ENCODE data around the gene CES4A.
"Not testable (repeated sequence)": the region's sequence is repeated elsewhere in the genome, so short reads cannot be mapped to it uniquely, and the experiment has no call there.

CES4A gene

DNA sequence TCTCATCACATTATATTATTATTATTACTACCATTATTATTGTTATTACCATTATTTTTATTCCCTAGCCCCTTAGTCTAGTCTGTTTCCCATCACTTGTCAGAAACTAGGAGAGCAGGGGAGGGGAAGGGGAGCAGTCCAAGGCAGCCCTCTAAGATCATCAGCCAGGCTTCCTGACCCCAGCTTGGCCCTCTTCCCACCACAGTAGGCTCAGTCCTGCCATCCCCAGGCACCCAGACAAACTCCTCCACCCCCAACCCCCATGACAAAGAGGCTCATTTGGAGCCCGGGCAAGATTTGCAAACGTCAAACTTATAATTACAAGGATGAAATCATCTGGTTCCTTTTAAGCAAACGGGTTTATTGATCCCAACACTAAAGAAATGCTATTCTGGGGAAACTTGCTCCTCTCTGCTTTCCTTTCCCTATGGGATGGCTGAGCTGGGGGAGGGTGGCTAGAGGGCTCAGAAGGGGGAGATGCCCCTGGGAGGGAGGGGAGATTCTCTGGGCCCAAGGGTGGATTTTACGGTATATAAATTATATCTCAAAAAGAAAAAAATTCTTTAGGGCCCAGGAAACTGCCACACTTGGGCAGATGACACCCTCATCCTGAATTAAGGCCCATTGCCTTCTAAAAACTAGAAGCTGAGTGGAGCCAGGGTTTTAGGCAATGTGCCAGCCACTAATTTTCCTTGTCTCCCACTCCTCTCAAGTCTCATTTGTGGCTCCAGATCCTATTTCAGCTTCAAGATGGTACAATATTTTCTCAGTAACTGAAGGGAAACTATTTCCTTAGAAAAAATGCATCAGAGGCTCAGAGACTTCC is 36.2 kb downstream of the CES4A start:
- DNase-seq, result no peak

- no peak for DNase-seq
Measured at GRCh38 chr16:67025210-67025550, 36.8 kb downstream of the CES4A start.

- DNase-seq, result no peak
Measured at GRCh38 chr16:67026570-67026969, 38.2 kb downstream of the CES4A start.

DNA sequence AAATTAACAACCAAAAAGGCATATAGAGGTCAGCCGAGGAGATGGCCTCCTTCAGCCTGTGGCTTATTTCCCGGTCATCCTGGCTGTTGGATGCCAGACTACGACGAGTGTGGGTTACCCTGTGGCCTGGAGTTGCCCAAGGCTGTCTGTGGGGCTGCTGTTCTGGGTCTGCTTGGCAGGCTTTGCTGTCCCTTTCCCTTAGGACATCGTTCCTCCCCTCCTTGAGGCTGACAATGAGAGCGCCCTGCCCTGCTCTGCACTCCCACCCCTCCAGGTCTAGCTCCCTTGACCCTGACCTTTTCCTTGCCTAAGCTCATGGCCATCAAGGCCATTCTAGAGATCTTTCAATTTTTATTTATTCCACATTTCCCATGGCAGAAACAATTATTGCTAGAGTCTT is 38.7 kb downstream of the CES4A start:
- DNase-seq, result no peak

- DNase-seq, result no peak
Measured at GRCh38 chr16:67028167-67028695, 39.8 kb downstream of the CES4A start.

DNA sequence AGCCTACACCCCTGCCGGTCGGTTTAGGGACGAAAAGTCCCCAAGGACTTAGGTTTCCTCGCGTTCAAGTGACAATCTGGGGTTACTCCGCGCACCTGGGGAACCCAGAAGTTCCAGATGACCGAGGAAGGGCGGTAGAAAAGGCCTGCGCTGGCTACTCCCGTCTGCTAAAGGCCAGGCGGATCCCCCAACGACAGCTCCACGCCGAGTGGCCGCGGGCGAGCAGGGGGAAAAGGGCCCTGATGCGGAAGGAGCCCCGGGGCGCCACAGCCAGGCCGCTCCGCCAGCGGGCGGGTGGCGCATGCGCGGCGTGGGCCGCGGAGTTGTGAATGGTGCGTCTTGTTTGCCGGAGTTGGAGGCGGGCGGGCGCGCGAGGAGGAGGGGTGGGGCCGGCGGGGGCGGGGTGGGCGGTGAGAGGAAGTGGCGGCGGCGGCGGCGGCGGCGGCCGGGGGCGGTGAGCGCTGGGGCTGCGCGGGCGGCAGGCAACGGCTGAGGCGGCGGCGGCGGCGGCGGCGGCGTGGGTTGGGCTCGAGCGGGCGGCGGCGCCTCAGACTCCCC is 40.4 kb downstream of the CES4A start, which contains the start of gene CBFB:
CBFB (plus strand) TSS at position 454 of the 558 bp plus-strand sequence. CDS start 259 bp downstream, outside the sequence.
- peak; percentile 65 to 88 for DNase-seq

DNA sequence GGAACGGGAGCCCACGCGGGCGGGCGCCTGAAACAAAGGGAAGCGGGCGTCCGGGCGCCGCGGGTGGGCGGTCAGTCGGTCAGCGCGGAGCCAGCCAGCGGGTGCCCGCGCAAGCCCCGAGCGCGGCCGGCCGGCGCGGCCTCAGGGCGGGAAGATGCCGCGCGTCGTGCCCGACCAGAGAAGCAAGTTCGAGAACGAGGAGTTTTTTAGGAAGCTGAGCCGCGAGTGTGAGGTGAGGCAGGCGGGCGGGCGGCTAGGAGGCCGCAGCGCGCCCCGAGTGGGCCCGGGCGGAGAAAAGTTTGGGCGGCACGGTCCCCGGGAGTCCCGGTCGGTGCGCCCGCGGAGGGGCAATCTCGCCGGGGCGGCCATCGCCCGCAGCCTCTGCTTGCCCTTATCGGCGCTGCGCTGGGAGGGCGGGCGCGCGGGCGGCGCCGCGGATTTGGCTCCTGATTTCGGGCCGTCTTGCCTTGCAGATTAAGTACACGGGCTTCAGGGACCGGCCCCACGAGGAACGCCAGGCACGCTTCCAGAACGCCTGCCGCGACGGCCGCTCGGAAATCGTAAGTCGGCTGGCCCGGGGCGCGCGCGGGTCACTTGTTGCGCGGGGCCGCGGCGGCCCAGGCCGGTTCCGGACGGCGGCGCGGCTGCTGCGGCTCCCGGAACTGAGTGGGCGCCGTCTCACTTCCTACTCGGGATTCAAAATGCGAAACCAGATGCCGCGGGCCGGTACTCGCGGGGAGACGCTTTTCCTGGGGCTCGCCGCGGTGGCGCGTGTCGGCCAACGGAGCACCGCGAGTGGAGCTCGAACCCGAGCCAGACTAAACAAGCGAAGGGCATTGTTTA is 41.1 kb downstream of the CES4A start:
- peak in 1 of 2 experiments; percentile 54 for DNase-seq

DNA sequence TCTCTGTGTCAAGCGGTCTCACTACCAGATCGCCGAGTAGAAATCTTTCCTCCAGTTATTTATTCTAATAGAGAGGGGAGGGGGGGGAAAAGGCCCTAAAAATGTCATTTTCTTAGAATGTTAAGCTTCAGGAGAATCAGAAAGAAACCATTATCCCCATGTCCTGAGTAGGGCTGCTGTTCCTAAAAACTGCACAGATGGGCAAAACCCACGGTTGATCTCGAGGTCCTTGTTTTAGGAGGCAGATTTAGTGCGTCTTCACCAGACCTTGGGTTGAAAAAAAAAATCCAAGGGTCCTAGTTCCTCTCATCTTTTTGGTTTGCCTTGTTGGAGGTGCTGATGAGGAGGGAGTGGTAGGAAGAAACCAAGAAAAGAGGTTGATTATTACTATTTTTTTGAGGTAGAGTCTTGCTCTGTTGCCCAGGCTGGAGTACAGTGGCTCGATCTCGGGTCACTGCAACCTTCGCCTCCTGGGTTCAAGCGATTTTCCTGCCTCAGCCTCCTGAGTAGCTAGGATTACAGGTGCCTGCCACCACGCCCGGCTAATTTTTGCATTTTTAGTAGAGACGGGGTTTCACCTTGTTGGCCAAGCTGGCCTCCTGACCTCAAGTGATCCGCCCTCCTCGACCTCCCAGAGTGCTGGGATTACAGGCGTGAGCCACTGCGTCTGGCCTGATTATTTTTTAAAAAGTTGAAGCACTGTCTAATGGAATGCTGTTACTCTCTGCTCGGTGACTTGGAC is 42.0 kb downstream of the CES4A start:
- no peak for DNase-seq

GRCh38 chr16:67034487-67034886 is 46.1 kb downstream of the CES4A start:
- DNase-seq, result no peak

- DNase-seq, result no peak
Measured at GRCh38 chr16:67035364-67035763, 47.0 kb downstream of the CES4A start.

DNA sequence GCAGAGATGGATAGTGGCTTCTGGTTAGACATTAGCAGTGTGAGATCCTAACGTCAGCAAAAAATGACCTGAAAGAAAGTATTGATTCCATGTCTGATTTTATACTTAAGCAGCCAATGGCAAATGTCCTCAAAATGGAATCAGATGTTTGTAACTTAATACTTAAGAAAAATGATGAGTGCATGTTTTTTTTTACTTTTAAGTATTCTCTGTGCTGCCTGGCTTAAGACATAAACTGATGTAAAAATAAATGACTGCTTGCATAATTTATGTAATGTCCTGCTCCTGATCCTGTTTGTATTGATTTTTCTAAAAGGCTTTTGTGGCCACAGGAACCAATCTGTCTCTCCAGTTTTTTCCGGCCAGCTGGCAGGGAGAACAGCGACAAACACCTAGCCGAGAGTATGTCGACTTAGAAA is 47.9 kb downstream of the CES4A start:
- no peak for DNase-seq

DNA sequence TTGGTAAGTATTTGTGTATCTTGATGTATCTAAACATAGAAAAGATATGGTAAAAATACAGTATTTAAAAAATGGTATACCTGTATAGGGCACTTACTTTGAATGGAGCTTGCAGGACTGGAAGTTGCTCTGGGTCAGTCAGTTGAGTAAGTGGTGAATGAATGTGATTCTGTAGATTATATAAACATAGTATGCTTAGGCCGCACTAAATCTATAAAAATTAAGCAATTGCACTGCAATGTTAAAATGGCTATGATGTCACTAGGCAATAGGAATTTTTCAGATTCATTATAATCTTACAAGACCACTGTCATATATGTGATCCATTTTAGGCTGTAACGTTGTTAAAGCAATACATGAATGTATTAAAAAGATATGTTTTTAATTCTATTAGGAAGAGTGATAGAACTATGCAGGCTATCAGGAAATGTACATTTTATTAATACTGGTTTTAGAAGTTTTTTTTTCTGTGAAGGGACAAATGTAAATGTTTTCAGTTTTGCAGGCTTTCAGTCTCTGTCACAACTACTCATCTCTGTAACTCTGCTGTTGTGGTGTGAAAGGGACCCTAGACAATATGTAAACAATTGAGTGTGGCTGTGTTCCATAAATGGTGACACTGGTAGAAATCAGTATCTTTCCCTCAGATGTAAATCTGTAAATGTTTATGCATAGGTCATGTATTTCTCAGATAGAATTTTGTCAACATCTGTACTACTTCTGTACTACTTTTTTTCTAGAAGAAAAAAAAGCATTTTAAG is 51.1 kb downstream of the CES4A start:
- no peak for DNase-seq

DNA sequence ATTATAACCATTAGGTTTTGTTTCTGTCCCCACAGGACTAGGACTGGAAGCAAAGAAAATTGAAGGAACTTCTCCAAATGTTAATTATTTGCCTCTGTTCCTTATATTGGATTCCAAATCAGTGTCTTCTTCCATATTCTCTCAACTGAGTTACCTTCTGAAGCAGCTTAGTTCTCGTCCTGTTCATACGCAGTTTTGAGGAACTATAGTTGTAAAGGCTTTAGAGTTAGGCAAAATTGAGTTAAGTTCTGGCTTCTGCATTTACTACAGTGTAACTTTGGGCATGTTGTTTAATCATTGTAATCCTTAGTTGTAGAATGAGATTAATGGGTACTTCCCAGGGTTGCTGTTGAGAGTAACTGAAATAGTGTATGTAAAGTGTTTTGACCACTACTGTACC is 51.8 kb downstream of the CES4A start:
- DNase-seq, result no peak

DNA sequence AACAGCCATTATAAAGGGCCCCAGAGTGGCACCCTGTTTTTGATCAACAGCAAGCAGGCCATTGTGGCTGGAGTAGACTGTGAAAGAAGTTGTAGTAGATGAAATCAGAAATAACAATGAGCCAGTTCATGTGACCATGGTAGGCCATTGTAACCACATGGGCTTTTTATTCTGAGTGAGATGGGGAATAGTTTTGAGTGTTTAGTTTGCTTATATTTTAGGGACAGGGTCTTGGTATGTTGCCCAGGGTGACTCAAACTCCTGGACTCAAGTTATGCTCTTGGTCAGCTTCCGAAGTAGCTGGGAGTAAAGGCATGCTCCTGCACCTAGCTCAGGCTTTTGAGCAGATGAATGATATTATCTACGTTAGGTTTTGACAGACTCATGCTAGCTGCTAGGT is 52.5 kb downstream of the CES4A start:
- no peak for DNase-seq

- not testable (repeated sequence) for DNase-seq
Measured at GRCh38 chr16:67041520-67041919, 53.1 kb downstream of the CES4A start.

- DNase-seq, result no peak
Measured at GRCh38 chr16:67043420-67043819, 55.0 kb downstream of the CES4A start.

DNA sequence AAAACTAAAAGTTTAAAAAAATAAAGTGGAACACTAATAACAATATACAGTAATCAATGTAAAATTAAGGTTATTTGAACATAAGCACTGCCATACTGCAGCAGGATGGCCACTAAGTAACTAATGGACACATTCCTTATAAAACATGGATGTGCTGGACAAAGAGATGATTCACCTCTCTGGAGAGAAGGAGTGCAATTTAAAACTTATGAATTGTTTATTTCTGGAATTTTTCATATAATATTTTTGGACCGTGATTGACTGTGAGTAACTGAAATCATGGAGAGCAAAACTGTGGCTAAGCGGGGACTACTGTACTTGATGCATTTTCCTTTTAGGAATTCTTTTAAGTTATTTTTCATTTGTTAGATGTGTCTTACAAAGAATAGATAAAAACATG is 62.4 kb downstream of the CES4A start:
- no peak for DNase-seq

GRCh38 chr16:67052399-67052798 is 64.0 kb downstream of the CES4A start:
- DNase-seq, result no peak

DNA sequence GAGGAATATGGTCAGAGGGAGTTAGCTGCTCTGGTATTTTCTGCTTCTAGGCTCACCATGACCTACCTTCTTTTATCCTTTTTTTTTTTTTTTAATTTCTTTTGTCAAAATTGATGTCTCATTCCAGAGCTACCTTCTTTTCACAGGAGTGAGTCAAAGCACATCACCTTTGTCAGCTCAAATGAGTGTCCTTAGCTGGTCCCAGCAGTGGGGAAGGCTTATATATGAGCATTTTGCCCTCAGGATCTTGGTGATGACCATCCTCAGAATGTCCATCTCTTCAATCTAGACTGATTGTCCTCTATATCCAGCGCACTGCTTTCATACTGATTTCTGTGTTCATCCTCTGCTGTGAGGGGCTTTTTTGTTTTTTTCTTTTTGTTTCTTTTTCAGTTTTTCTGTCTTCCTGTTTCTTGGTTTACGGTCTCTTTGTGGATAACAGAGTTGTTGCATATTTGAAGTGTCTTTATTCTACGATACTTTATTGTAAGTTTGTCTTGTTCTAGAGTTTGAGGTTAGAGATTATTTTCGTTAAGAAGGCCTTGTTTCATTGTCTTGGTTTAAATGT is 65.5 kb downstream of the CES4A start:
- DNase-seq, result no peak

GRCh38 chr16:67054901-67055300 is 66.5 kb downstream of the CES4A start:
- no peak for DNase-seq

DNA sequence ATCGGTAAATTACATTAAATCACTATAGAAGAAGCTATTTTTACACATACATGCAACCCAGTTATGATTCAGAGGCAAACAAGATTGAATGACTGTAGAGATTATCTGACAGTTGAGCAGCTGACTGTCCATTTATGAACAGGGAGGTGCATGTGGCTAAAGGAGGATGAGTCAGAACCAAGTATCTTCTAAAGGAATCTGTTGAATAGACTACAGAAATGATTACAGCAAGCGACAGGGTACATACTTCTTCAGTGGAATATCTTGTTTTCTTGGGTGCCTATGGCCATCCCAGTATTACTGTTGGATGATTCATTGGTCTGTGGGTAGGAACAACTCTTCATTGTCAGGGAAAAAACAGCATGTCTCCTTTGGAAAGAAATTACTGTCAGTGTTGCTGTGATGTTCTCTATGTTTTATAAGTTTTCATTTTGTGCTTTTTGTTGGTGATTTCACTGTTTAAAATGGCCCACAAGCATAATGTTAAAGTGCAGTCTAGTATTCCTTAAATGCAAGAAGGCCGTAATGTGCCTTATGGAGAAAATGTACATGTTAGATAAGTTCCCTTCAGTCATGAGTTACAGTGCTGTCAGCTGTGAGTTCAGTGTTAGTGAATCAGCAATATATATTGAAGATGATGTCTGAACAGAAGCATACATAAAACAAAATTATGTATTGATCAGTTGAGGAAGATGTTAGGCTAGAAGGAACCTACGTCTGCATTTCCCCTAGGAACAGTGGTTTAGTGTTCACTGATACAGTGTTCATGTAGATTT is 67.5 kb downstream of the CES4A start:
- no peak for DNase-seq
